Measurements from ENCODE around the gene SLC15A4.
A peak's percentile ranks its signal among the peaks of the same experiment; 100 is the strongest.

SLC15A4 gene

GRCh38 chr12:128804762-128805161 lies 19.0 kb downstream of the SLC15A4 start:
- no peak for DNase-seq (ENCODE audit: low read depth)
- H3K4me3 ChIP-seq (ENCODE audit: low read length): no peak overlapping the region
- TF ChIP-seq, protein P1, sequence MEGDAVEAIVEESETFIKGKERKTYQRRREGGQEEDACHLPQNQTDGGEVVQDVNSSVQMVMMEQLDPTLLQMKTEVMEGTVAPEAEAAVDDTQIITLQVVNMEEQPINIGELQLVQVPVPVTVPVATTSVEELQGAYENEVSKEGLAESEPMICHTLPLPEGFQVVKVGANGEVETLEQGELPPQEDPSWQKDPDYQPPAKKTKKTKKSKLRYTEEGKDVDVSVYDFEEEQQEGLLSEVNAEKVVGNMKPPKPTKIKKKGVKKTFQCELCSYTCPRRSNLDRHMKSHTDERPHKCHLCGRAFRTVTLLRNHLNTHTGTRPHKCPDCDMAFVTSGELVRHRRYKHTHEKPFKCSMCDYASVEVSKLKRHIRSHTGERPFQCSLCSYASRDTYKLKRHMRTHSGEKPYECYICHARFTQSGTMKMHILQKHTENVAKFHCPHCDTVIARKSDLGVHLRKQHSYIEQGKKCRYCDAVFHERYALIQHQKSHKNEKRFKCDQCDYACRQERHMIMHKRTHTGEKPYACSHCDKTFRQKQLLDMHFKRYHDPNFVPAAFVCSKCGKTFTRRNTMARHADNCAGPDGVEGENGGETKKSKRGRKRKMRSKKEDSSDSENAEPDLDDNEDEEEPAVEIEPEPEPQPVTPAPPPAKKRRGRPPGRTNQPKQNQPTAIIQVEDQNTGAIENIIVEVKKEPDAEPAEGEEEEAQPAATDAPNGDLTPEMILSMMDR (IDR thresholded peaks at IDR 0.05; ENCODE audit: insufficient read depth, low read depth, low read length, missing control alignments): no peak

DNA sequence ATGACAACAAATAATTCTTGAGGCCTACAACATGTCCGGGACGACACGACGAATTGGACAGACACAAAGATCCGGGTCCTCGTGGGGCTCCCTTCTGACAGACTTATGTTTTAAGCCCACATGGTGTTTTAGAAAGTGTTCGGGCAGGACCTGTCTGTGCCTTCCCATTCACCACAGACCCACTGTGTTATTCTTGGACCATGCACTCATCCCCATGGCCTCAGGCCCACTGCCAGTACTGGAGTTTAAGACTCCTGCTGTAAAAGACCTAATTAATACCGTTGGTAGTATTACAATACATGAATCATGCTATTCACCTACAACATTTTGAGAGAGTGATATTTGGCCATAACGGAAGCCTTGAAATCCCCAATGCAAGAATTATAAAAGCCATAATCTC lies 20.0 kb downstream of the SLC15A4 start:
- H3K4me3 ChIP-seq (ENCODE audit: low read length): no peak overlapping the region
- DNase-seq (ENCODE audit: low read depth): no peak
- TF ChIP-seq, protein P1 (IDR thresholded peaks at IDR 0.05; ENCODE audit: insufficient read depth, low read depth, low read length, missing control alignments): no peak

DNA sequence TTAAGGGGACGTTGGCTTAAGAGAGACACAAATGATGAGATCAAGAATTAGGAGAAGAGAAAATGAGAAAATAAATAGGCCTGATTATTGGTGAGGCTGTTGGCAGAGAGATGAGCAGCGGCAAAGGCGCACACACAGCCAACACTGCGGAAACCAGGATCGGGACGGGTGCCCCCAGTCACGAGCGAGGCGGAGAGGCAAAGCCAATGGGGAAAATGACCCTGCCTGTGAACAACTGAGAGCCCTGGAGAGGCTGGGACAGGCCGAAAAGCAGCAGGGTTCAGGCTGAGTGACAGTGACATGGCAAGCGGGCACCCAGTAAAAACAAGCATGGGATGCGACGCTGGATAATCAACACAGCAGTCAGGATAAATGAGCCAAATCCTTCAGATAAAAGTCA lies 21.0 kb downstream of the SLC15A4 start:
- TF ChIP-seq, protein P1 (IDR thresholded peaks at IDR 0.05; ENCODE audit: insufficient read depth, low read depth, low read length, missing control alignments): no peak
- H3K4me3 ChIP-seq (ENCODE audit: low read length): no peak overlapping the region
- DNase-seq (ENCODE audit: low read depth): no peak

- no peak overlapping the region for H3K4me3 ChIP-seq (ENCODE audit: low read length)
- TF ChIP-seq, protein P1 (IDR thresholded peaks at IDR 0.05; ENCODE audit: insufficient read depth, low read depth, low read length, missing control alignments): no peak
- peak; percentile 49 for DNase-seq (ENCODE audit: low read depth)
Observed at GRCh38 chr12:128801879-128802391, 21.8 kb downstream of the SLC15A4 start.

DNA sequence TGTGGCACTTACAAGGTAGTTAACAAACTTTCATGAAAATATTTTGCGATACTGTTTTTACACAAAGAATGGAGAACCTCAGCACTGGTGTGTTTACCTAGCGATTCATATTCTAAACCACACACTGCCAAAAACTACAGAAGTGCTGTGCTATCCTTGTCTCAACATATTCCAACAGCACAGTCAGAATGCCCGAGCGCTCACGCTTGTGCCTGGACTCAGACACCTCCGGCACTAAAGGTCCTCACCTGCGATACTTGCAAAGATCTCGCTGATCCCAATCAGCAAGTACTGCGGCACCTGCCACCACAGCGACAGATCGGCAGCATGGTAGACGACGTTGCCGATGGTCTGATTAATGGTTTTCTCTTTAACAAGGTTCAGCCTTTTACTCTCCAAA lies 23.2 kb downstream of the SLC15A4 start:
- no peak overlapping the region for H3K4me3 ChIP-seq (ENCODE audit: low read length)
- no peak for DNase-seq (ENCODE audit: low read depth)
- TF ChIP-seq, protein P1 (IDR thresholded peaks at IDR 0.05; ENCODE audit: insufficient read depth, low read depth, low read length, missing control alignments): no peak

GRCh38 chr12:128798571-128799341 lies 25.0 kb downstream of the SLC15A4 start:
- TF ChIP-seq, protein P1 (IDR thresholded peaks at IDR 0.05; ENCODE audit: insufficient read depth, low read depth, low read length, missing control alignments): no peak
- no peak overlapping the region for H3K4me3 ChIP-seq (ENCODE audit: low read length)

More at GRCh38 chr12:128798571-128799341, 25.0 kb downstream of the SLC15A4 start:
- no peak for DNase-seq (ENCODE audit: low read depth)

Data from epithelial cell of esophagus (primary cell).